Stimulated activated CD4-positive, alpha-beta T cell treated with anti-CD3 and anti-CD28 coated beads, Interleukin-1b, Interleukin-23, amount 100 ng/mL, for 4 hours (primary cell): ENCODE results near the gene PCBD2.
"Not testable (repeated sequence)": the region's sequence is repeated elsewhere in the genome, so short reads cannot be mapped to it uniquely, and the experiment has no call there.

Source experiments
- DNase-seq, 2 donors: peaks; one replicate each; pipeline ENCODE4 v3.0.0-alpha.2; 2020; ENCODE audit warnings: low read depth in 2 of 2

The PCBD2 gene

GRCh38 chr5:134963098-134963497, 58.2 kb downstream of the PCBD2 start:
- DNase-seq = no peak

- no peak for DNase-seq
Observed at GRCh38 chr5:134964359-134965270, 59.7 kb downstream of the PCBD2 start.

GRCh38 chr5:134965271-134965825, 60.4 kb downstream of the PCBD2 start:
- DNase-seq = no peak

- no peak for DNase-seq
Observed at GRCh38 chr5:134967607-134968006, 62.7 kb downstream of the PCBD2 start, which contains the start of gene CATSPER3. Gene CATSPER3 (plus strand): TSS chr5:134967907. CDS start chr5:134967992, 85 bp downstream.

GRCh38 chr5:134968055-134968454, 63.1 kb downstream of the PCBD2 start:
- DNase-seq = no peak

GRCh38 chr5:134969166-134969565, 64.2 kb downstream of the PCBD2 start:
- no peak for DNase-seq

GRCh38 chr5:134975078-134975715, 70.3 kb downstream of the PCBD2 start:
- DNase-seq = no peak

GRCh38 chr5:134975843-134976242, 70.9 kb downstream of the PCBD2 start:
- DNase-seq = no peak

- DNase-seq = no peak
Observed at GRCh38 chr5:134976841-134977240, 71.9 kb downstream of the PCBD2 start.

- no peak for DNase-seq
Observed at GRCh38 chr5:134979416-134979815, 74.5 kb downstream of the PCBD2 start.

GRCh38 chr5:134982230-134982629, 77.3 kb downstream of the PCBD2 start:
- DNase-seq = no peak

- DNase-seq = no peak
Observed at GRCh38 chr5:134989266-134989830, 84.4 kb downstream of the PCBD2 start.

GRCh38 chr5:134990183-134990582, 85.3 kb downstream of the PCBD2 start:
- DNase-seq = not testable (repeated sequence)

- no peak for DNase-seq
Observed at GRCh38 chr5:134992148-134992547, 87.2 kb downstream of the PCBD2 start.

GRCh38 chr5:134993161-134993560, 88.2 kb downstream of the PCBD2 start:
- DNase-seq = no peak

- DNase-seq = no peak
Observed at GRCh38 chr5:134994560-134995156, 89.7 kb downstream of the PCBD2 start.

- no peak for DNase-seq
Observed at GRCh38 chr5:134995850-134996402, 91.0 kb downstream of the PCBD2 start.

GRCh38 chr5:134997015-134997414, 92.1 kb downstream of the PCBD2 start:
- DNase-seq = no peak

GRCh38 chr5:134998068-134998467, 93.1 kb downstream of the PCBD2 start:
- not testable (repeated sequence) for DNase-seq

GRCh38 chr5:135004376-135004775, 99.4 kb downstream of the PCBD2 start:
- DNase-seq = no peak

GRCh38 chr5:135005076-135005475, 100.1 kb downstream of the PCBD2 start:
- no peak for DNase-seq

- DNase-seq = no peak
Observed at GRCh38 chr5:135007305-135007704, 102.4 kb downstream of the PCBD2 start.
